Gastrocnemius medialis (tissue), 4 donors: ENCODE measurements around the gene NFKB2. TPM values are rescaled to one million over a fixed set of nuclear protein-coding genes. Genes with fewer than 3 reads are reported as not detected.

ENCODE experiments used
- ATAC-seq, 2 donors: fragments of 150-250 bp; one replicate each; pipeline ENCODE4 v1.9.1; 2016
- DNase-seq, 2 donors: peaks; one replicate each; pipeline ENCODE4 v3.0.0-alpha.2; 2019
- H3K27ac ChIP-seq, 4 donors: fragments of 200-600 bp; sonication (generic); 1 replicate in 1 of 4; 2 replicates in 3 of 4; pipeline ENCODE4 v1.5.1; 2016 to 2018; ENCODE audit warnings: mild to moderate bottlenecking in 2 of 4, moderate library complexity in 1 of 4
- H3K27me3 ChIP-seq, 3 donors: fragments of 200-600 bp; sonication (generic) in 2 of 3; 1 replicate in 1 of 3; 2 replicates in 2 of 3; pipeline versions ENCODE4 v1.5.1 to v1.6.0; 2016 to 2019; ENCODE audit warnings: mild to moderate bottlenecking in 1 of 3, moderate library complexity in 1 of 3
- H3K36me3 ChIP-seq, 2 donors: fragments of 200-600 bp; sonication (generic) in 1 of 2; one replicate each; pipeline ENCODE4 v1.5.1; 2017 to 2018
- H3K4me1 ChIP-seq, 2 donors: fragments of 200-600 bp; sonication (generic) in 1 of 2; one replicate each; pipeline ENCODE4 v1.5.1; 2016 to 2017; ENCODE audit warnings: mild to moderate bottlenecking in 2 of 2
- H3K4me3 ChIP-seq, 4 donors: fragments of 200-600 bp; sonication (generic) in 3 of 4; 1 replicate in 1 of 4; 2 replicates in 3 of 4; pipeline ENCODE4 v1.5.1; 2016 to 2019; ENCODE audit warnings: mild to moderate bottlenecking in 2 of 4
- H3K9me3 ChIP-seq, 3 donors: fragments of 200-600 bp; sonication (generic) in 2 of 3; 1 replicate in 1 of 3; 2 replicates in 2 of 3; pipeline ENCODE4 v1.5.1; 2016 to 2019
- POLR2A ChIP-seq, 2 donors: fragments of 450-650 bp; IDR thresholded peaks; one replicate each; pipeline ENCODE4 v1.6.1; 2017; ENCODE audit warnings: antibody characterized with exemption in 2 of 2, mild to moderate bottlenecking in 2 of 2, moderate library complexity in 2 of 2
- in situ Hi-C, 4 donors: fragments of 200-750 bp; cut with MboI; loops; one replicate each; pipeline versions ENCODE4 v1.15.0 to v1.8.0; 2017; ENCODE audit warnings: low sequenced_read_pairs in 4 of 4
- intact Hi-C: fragments of 100-400 bp; cut with DNase I; formaldehyde crosslinking; loops from one replicate; pipeline ENCODE4 v1.15.1; 2023; ENCODE audit warnings: low total_unique reads
- total RNA-seq, 4 donors: library from RNA; depleted of rRNA; stranded (reverse); fragments of >200 nt; gene quantifications; one replicate each; pipeline versions ENCODE4 v1.1.0 to v1.2.3, GENCODE V29; 2016
- TF ChIP-seq, protein P1 (sequence below), 5 experiments: fragments of 450-650 bp in 3 of 5; fragments of 200-600 bp in 2 of 5; sonication (generic) in 2 of 5; IDR thresholded peaks in 4 of 5; conservative IDR thresholded peaks in 1 of 5; 1 replicate in 4 of 5; 2 replicates in 1 of 5; pipeline ENCODE4 v1.5.1; 2016 to 2019; ENCODE audit warnings: antibody characterized with exemption in 5 of 5, mild to moderate bottlenecking in 3 of 5, moderate library complexity in 3 of 5

The NFKB2 gene
- total RNA-seq, 4 donors from 2014 or later = 8.6 to 17.3 (median 12.8) TPM

DNA sequence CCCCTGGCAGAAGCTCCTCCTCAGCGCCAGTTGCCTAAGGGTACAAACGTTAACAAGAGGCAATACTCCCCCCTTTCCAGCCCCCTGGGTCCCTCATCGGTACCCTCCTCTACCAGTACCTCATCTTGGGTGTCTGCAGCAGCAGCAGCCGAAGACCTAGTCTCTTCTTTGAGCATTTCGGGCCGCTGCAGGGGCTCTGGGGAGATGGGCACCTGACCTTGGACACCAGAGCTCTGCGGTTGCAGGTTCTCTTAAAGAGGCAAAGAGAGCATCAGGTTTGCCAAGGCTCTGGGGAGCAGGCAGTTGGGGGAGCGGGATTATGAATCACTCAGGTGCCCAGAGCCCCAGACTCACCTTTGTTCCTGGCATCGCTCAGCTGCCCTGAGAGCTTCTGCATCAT is 28.6 kb downstream of the NFKB2 start:
- Histone ChIP-seq H3K27me3 (peaks cover 0 to under 1% (median 0%) of the 10 kb centered on the region in 3 donors), H3K9me3 (no peaks in the 10 kb centered on the region), H3K27ac (no peak overlapping the region), H3K4me3 (no peak overlapping the region), H3K36me3 (no peaks in the 10 kb centered on the region), H3K4me1 (peaks cover 24 to 27% of the 10 kb centered on the region in 2 donors)
- intact Hi-C loops = loop anchor here (5.0 kb wide), 1 partner anchor 53 kb away; no protein-coding TSS in a partner anchor
- in situ Hi-C loops = no loop called here
- ATAC-seq (no peak), DNase-seq (no peak)
- TF ChIP-seq POLR2A (IDR thresholded peaks at IDR 0.05) = no peak
- TF ChIP-seq, protein P1, sequence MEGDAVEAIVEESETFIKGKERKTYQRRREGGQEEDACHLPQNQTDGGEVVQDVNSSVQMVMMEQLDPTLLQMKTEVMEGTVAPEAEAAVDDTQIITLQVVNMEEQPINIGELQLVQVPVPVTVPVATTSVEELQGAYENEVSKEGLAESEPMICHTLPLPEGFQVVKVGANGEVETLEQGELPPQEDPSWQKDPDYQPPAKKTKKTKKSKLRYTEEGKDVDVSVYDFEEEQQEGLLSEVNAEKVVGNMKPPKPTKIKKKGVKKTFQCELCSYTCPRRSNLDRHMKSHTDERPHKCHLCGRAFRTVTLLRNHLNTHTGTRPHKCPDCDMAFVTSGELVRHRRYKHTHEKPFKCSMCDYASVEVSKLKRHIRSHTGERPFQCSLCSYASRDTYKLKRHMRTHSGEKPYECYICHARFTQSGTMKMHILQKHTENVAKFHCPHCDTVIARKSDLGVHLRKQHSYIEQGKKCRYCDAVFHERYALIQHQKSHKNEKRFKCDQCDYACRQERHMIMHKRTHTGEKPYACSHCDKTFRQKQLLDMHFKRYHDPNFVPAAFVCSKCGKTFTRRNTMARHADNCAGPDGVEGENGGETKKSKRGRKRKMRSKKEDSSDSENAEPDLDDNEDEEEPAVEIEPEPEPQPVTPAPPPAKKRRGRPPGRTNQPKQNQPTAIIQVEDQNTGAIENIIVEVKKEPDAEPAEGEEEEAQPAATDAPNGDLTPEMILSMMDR (IDR thresholded peaks at IDR 0.05 in 4 of 5, conservative IDR thresholded peaks at IDR 0.05 in 1 of 5) = no peak

DNA sequence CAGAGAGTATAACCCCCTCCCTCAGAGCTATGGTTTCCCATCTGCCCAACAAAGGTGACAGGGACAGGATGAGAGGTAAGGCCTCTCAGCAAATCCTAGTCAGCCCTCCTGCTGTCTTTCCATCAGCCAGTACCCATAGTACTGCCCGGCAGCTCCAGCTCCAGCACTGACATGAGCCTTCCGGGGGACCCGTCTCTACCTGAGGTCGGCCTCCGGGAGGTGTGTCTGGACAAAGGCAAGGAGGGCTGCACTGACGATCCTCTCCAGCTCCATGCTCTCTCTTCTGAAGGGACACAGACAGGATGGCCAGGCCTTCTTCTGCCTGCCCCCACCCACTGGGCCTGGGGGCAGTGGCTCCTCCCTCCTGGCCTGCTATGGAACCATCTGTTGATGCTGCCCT is 29.4 kb downstream of the NFKB2 start:
- no peak for ATAC-seq
- DNase-seq = no peak
- Histone ChIP-seq H3K27ac (no peak overlapping the region), H3K27me3 (no peaks in the 10 kb centered on the region), H3K4me3 (no peak overlapping the region), H3K9me3 (no peaks in the 10 kb centered on the region), H3K4me1 (peaks cover 17 to 19% of the 10 kb centered on the region in 2 donors), H3K36me3 (no peaks in the 10 kb centered on the region)
- intact Hi-C loops (loop anchor here (5.0 kb wide), 1 partner anchor 52 kb away; no protein-coding TSS in a partner anchor), in situ Hi-C loops (no loop called here)
- TF ChIP-seq POLR2A (IDR thresholded peaks at IDR 0.05) = no peak
- TF ChIP-seq, protein P1 (IDR thresholded peaks at IDR 0.05 in 4 of 5, conservative IDR thresholded peaks at IDR 0.05 in 1 of 5) = no peak

DNA sequence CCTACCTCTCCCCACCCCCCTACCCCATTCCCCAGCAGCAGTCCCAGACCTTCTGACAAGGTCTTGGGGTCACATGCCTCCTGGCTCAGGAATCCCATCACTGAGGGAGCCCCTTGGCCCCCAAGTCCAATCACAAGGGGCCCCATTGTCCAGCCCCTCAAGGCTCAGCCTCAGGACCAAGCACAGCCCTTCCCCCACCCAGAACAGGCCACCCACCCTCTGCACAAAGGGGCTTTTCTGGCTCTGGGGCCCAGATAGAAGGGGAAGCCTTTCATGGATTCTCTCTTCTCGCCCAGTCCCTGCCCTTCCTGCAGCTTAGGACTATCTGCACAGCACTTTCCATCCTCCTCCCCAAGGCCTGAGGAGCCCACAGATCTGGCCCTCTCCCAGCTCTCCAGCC is 29.9 kb downstream of the NFKB2 start:
- in situ Hi-C loops (no loop called here), intact Hi-C loops (no loop called here)
- no peak for DNase-seq

DNA sequence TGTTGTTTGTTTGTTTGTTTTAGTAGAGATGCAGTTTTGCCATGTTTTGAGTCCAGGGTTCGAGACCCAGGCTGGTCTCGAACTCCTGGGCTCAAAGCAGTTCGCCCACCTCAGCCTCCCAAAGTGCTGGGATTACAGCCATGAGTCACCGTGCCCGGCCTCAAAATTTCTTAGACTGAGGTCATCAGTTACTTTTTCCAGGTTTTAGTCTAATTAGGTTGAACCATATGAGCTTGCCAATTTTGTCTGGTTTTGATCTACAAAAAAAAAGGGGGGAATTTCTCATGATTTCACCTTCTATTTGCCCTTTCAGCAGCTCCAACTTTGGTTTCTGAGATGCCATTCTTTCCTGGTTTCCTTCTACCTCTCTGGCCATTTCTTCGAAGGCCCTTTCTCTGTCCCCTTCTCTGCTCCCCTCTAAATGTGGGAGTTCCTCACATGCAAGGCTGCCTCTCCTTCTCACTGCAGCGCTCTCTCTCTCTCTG is 31.3 kb downstream of the NFKB2 start:
- ATAC-seq (no peak), DNase-seq (no peak)
- peaks cover 16 to 24% of the 10 kb centered on the region in 2 donors for H3K4me1 ChIP-seq
- H3K9me3 ChIP-seq = no peaks in the 10 kb centered on the region
- intact Hi-C loops = no loop called here
- no peak overlapping the region for H3K27ac ChIP-seq
- H3K4me3 ChIP-seq = no peak overlapping the region
- TF ChIP-seq POLR2A (IDR thresholded peaks at IDR 0.05) = no peak
- TF ChIP-seq, protein P1 (IDR thresholded peaks at IDR 0.05 in 4 of 5, conservative IDR thresholded peaks at IDR 0.05 in 1 of 5) = no peak
- no peaks in the 10 kb centered on the region for H3K36me3 ChIP-seq
- in situ Hi-C loops = no loop called here
- no peaks in the 10 kb centered on the region for H3K27me3 ChIP-seq

More for the DNA sequence above, 29.9 kb downstream of the NFKB2 start:
- Histone ChIP-seq H3K4me1 (peaks cover 11 to 14% of the 10 kb centered on the region in 2 donors), H3K9me3 (no peaks in the 10 kb centered on the region), H3K4me3 (no peak overlapping the region), H3K27ac (no peak overlapping the region), H3K36me3 (no peaks in the 10 kb centered on the region), H3K27me3 (no peaks in the 10 kb centered on the region)
- ATAC-seq = no peak
- TF ChIP-seq POLR2A (IDR thresholded peaks at IDR 0.05) = no peak
- TF ChIP-seq, protein P1 (IDR thresholded peaks at IDR 0.05 in 4 of 5, conservative IDR thresholded peaks at IDR 0.05 in 1 of 5) = no peak

DNA sequence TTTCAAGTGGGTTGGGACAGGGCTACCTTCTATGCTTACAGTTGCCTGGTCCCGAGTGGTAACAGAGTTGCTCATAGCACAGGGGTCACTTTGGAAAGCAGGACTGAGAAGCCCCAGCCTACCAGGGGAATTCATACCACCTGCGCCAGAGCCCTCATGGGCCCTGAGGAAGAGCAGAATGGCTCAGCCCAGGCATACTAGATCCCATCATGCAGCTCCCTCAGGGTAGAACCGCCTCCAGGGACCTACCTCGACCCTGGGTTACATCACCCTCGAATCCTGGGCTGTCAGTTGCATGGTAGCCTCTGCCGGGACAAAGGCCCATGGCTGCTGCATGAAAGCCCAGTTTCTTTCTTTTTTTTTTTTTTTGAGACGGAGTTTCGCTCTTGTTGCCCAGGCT is 34.0 kb downstream of the NFKB2 start:
- ATAC-seq (no peak), DNase-seq (no peak)
- Histone ChIP-seq H3K27me3 (peaks cover 3 to 6% (median 6%) of the 10 kb centered on the region in 3 donors), H3K9me3 (no peaks in the 10 kb centered on the region), H3K27ac (no peak overlapping the region), H3K4me1 (peaks cover 6 to 12% of the 10 kb centered on the region in 2 donors), H3K36me3 (no peaks in the 10 kb centered on the region), H3K4me3 (no peak overlapping the region)
- intact Hi-C loops (no loop called here), in situ Hi-C loops (no loop called here)
- TF ChIP-seq, protein P1 (IDR thresholded peaks at IDR 0.05 in 4 of 5, conservative IDR thresholded peaks at IDR 0.05 in 1 of 5) = no peak
- no peak for TF ChIP-seq POLR2A (IDR thresholded peaks at IDR 0.05)
